GM19467 (cell line): ENCODE measurements around the gene STXBP6.

ENCODE experiments used
- ATAC-seq: cut with Tn5 transposase; IDR thresholded peaks from one replicate; pipeline ENCODE4 v1.9.1; 2021; ENCODE audit warnings: mild to moderate bottlenecking, moderate library complexity; ENCODE audit not compliant: unreplicated experiment

Gene STXBP6

DNA sequence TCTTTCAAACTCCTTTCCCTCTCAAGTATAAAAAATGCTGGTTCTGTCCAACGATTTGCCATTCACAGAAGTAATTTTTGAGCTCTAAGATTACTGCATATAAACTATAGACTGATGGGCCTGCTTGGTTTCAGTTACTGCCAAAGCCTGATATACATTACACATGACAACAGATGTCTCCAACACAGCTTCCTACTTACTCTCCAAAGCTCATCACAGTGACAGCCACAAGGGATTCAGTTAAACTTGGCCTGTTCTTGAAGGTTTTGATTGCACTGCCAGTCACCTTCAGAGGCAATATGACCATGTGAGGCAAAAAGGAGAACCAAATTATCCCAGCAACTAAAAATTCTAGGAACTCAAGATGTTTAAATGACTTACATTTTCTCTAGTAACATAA is 30.1 kb downstream of the STXBP6 start:
- no peak for ATAC-seq

DNA sequence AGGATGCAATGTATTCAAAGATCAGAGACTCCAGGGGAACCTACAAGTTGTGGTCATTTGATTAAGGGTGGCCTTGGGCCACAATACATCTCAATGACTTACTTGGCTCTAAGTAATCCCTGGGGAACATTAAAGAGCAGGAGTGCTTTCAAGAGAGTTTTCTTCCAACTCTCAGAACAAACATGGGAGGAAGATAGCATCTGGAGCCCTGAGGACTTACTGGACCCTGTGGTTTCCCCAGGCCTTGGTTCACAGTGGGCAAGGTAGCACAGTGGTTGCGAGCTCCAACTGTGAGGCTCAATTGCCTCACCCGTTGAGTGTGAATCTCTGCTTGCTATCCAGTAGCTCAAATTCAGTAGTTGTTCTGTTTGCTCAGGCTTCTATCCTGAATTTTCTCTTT is 32.4 kb downstream of the STXBP6 start:
- no peak for ATAC-seq

- ATAC-seq: no peak
Observed at GRCh38 chr14:25015761-25016160, 34.2 kb downstream of the STXBP6 start.

DNA sequence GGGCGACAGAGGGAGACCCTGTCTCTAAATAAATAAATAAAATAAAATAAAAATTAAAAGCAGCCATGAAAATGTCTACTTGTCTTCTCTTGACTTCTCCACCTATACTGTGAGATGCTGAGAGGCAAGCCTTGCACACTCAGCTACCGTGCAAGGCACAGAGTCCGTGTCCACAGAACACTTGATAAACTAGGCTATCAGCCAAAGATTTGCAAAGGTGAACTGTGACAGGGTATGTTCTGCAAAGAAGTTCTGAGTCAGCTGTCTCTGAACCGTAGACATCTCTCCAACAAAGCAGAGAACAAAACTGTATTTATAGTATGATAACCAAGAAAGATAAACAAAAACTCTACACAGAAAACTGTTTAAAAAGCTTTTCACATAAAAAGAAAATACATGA is 35.5 kb downstream of the STXBP6 start:
- no peak for ATAC-seq

DNA sequence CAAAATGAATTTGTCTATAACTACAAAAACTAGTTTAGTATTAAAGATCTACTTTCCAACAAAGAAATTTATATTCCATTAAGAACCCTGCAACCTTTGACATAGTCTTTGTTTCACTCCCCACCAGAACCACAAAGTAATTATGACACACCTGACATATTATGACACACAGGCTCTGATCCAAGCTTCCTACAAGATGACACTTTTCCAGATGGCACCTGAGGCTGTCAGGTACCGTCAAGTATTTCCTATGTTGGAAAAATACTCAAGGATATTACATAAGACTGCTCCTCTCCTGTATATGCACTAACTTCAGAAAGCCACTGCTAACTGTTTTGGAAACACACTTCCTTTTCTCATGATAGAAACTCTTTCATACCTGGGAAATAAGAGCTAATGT is 38.9 kb downstream of the STXBP6 start:
- no peak for ATAC-seq

DNA sequence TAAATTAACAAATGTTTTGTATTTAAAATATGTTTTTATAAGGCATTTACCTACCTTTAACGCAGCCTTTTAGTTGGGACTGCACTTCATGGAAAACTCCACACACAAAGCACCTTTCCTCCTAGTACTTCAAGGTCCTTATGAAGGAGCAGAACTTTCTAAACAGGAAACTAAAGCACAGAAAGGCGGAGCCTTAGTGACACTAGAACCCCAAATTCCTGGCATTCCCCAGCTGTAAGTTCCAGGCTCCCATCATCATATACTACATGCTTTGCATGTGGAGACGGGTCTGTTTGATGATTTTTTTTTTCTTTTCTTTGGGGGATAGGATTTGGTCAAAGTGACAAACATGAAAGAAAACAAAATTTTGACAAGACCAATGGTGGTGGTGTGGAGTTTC is 39.5 kb downstream of the STXBP6 start:
- ATAC-seq: no peak

DNA sequence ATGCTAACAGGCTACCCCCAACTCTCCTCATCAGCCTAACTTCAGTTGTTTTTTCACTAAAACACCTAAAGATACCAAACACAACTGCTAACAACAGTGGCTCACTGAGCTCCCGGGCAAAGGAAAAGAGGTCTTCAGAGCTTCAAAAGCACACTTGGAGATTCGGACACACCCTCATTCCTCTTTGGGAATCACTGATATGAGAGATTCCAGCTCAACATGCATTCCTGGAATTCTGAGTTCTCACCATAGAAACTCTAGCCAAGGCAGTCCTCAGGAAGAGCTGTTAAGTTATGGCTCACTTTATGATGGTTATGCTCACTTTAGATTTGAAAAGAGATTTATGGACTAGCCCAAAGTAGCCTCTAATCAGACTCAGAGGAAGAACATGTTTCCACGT is 40.1 kb downstream of the STXBP6 start:
- ATAC-seq: no peak

- ATAC-seq: no peak
Observed at GRCh38 chr14:25007832-25008231, 42.1 kb downstream of the STXBP6 start.

DNA sequence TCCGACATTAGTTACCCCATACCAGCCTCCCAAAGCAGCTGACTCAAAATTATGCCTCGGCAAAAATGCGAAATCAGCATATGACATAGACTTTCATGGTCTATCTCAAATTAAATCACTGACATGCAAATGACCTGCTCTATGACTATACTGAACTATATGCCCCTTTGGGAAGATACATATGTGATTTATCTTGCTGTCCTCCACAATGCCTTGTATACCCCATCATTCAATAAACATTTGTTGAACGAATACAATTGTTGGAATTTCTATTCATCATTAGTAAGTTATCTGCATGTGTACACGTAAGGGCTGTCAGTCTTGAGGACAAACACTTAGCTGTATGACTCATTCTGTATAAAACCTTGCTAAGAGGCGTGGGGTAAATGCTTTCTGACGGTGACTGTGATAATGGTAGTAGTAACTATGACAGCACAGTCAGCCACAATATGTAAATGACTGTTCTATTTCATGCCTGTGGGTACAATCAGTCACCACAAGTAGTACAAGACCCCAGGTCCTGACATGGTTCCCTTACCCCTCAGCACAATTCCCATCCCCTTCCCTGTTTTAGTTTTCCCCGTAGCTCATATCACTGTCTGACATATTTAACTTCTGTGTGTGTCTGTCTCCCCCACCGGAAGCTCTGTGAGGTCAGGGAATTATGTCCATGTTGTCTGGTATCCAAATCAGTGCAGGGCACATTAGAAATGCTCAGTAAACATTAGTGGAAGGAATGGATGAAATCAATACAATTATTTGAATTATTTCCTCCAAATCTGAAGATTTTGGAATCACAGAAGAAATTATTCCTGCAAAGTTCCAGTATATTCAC is 42.8 kb downstream of the STXBP6 start:
- no peak for ATAC-seq

GRCh38 chr14:25006031-25006430 is 43.9 kb downstream of the STXBP6 start:
- ATAC-seq: no peak

- ATAC-seq: no peak
Observed at GRCh38 chr14:25004389-25004809, 45.5 kb downstream of the STXBP6 start.

DNA sequence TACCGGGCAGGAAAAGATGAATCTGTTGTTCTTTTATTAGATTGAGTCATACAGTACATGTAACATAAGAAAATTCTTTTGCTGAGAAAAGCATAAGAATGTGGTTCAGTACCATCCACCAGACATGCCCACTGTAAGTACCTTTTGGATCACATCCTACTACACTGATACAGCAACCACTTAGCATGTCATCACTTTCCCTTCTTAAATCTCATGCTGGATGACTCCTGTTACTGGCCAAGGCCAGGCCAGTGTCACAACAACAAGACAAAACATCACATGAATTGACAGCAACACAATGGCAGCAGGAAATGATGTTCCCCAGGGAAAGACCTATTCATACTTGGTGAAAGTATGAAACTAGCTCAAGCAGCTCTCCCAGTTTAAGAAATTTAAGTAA is 46.4 kb downstream of the STXBP6 start:
- ATAC-seq: no peak

DNA sequence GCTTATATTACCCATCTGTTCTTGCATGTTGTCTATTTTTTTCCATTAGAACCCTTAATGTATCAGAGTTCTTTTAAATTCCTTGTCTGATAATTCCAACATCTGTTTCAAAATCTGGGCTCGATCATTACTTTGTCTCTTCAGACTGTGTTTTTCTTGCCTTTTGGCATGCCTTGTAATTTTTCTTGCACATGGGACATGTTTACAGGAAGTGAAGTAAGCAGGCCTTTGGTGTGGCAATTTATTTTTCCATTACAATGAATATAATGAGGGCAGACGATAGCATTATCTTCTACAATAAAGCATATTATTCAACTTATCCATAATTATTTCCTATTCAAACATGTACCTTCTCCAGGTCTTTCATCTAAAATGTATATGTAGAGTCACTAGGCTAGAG is 48.3 kb downstream of the STXBP6 start:
- ATAC-seq: no peak

- no peak for ATAC-seq
Observed at GRCh38 chr14:25001156-25001555, 48.8 kb downstream of the STXBP6 start.

DNA sequence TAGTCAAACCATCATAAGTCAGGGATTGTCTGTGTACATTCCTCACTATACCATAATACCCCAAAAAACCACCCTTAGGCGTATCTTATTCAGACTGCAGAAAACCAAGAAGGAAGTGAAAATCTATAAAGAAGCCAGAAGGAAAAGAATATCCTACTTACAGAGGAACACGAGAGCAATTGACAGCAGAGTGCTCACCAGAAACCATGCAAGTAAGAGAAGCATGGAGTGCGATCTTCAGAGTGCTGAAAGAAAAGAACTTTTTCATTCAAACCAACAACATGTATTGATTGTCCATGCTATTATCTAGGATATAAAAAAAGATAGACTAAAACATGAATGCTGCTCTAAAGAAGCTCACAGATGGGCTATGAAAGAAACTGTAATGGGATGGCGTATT is 50.8 kb downstream of the STXBP6 start:
- ATAC-seq: no peak

DNA sequence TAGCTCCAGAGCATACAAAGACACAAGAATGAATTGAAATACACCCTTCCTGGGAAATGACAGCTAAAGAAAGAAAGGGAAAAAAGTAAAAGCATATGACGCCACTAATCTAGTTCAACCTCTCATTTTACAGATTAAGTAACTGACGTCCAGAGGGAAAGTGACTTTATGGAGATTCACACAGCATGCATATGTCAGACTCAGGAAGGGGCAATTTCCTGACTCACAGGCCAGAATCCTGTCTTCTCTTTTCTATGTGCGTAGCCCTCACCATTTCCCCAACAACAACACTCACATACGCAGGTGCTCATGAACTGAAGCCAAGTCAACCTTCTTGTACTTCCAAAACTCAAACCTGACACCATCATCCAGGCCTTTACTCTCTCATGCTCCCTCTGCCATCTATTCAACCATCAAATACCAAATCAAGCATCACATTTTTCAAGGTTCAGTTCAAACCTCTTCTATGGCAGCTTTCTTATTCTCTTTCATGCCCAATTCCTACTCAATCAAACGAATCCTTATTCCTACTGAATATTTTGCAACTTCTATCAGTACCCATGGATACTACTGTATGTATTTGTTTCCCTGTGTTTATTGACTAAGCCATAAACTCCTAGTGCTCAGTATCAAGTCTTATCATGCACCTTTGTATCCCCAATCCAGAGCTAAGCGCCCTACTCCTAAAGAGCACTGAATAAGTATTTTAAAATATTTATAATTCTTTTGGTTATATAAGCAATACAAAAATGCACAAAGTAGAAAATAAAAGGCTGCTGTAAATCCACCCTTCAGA is 52.8 kb downstream of the STXBP6 start:
- no peak for ATAC-seq

DNA sequence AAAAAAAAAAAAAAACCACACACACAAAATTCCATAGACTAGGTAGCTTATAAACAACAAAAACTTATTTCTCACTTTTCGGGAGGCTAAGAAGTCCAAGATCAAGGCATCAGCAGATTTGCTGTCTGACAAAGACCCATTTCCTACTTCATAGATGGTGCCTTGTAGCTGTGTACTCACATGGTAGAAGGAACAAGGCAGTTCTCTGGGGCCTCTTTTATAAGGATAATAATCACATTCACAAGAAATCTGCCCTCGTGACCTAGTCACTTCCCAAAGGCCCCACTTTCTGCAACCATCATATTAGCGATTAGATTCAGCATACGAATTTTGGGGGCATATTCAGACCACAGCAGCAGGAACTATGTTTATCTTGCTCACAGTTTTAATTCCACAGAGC is 54.9 kb downstream of the STXBP6 start:
- no peak for ATAC-seq

GRCh38 chr14:24993631-24994030 is 56.3 kb downstream of the STXBP6 start:
- no peak for ATAC-seq

DNA sequence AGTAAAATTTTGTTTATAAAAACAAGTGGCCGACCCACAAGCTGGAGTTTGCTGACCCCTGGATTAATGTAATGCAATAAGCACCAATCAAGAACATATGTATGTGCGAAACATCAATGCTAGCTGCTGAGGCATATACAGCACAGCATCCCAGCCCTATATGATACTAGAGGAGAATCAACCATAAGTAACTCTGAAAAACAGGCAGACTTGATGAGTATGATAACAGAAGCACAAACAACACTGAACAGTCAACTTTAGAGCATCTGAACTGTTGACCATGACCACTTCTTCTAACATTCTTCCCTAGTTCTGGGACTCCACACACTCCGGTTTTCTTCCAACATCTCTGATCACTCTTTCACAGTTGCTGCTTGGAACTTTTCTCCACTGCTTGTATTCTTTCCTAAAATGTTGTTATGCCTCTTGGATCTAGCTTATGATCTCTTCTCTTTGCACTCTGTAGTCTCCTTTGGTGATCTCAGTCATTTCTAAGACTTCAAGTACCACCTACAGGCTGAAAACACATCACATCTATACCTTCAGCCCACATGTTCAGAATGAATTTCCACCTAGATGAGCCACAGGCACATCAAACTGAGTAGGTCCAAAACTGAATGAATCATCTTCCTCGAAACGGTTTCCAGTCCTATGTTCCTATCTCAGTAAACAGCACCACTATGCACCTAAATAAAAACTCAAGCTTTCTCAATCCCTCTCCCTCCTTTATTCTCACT is 57.2 kb downstream of the STXBP6 start:
- no peak for ATAC-seq

- ATAC-seq: no peak
Observed at GRCh38 chr14:24991821-24992220, 58.1 kb downstream of the STXBP6 start.

GRCh38 chr14:24991288-24991687 is 58.7 kb downstream of the STXBP6 start:
- no peak for ATAC-seq

GRCh38 chr14:24990773-24991172 is 59.2 kb downstream of the STXBP6 start:
- no peak for ATAC-seq
